Suprapubic skin (tissue), 3 donors: ENCODE data around the gene PRIM1.

Experiments
- CTCF ChIP-seq, 2 donors: fragments of 200-600 bp in 1 of 2; fragments of 450-650 bp in 1 of 2; sonication (generic) in 1 of 2; IDR thresholded peaks; one replicate each; pipeline ENCODE4 v1.5.1; 2016 to 2019; ENCODE audit warnings: antibody characterized with exemption in 2 of 2, mild to moderate bottlenecking in 1 of 2, moderate library complexity in 1 of 2
- EP300 ChIP-seq: sonication (generic); formaldehyde crosslinking; IDR thresholded peaks from one replicate; pipeline ENCODE4 v1.6.1; 2017; ENCODE audit warnings: antibody characterized with exemption

GRCh38 chr12:56768424-56768823 lies 16.3 kb upstream of the PRIM1 start:
- no peak for TF ChIP-seq CTCF (IDR thresholded peaks at IDR 0.05)
- no peak for TF ChIP-seq EP300
